PC-9 (cell line): ENCODE data around the gene GPR143.

ENCODE experiments used
- EZH2 ChIP-seq: fragments of 200-600 bp; sonication (generic); IDR thresholded peaks from 2 replicates; pipeline ENCODE4 v1.8.0; 2017; ENCODE audit warnings: antibody characterized with exemption, low read depth
- TF ChIP-seq, protein P1 (sequence below): fragments of 200-600 bp; sonication (generic); conservative IDR thresholded peaks from 2 replicates; pipeline ENCODE4 v1.6.1; 2017; ENCODE audit warnings: mixed run types, antibody characterized with exemption, mild to moderate bottlenecking, moderate library complexity

DNA sequence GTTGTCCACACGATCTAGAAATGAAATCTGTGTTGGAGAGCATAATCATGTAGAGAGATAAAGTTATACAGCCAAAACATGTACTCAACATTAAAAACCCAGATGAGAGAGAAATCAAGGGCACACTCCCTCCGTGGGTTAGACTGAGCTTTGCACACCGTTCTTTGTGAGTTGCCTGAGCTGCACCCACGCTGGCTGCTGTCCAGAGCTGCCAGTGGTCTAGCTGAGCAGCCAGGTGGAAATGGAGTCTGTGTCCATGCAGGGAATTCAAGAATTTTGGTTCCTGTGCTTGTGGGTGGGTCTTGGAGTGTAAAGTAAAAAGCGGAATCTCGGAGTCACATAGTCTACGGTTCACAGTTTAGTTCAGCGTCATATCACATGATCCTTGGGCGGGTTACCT is 84.6 kb downstream of the GPR143 start:
- TF ChIP-seq, protein P1, sequence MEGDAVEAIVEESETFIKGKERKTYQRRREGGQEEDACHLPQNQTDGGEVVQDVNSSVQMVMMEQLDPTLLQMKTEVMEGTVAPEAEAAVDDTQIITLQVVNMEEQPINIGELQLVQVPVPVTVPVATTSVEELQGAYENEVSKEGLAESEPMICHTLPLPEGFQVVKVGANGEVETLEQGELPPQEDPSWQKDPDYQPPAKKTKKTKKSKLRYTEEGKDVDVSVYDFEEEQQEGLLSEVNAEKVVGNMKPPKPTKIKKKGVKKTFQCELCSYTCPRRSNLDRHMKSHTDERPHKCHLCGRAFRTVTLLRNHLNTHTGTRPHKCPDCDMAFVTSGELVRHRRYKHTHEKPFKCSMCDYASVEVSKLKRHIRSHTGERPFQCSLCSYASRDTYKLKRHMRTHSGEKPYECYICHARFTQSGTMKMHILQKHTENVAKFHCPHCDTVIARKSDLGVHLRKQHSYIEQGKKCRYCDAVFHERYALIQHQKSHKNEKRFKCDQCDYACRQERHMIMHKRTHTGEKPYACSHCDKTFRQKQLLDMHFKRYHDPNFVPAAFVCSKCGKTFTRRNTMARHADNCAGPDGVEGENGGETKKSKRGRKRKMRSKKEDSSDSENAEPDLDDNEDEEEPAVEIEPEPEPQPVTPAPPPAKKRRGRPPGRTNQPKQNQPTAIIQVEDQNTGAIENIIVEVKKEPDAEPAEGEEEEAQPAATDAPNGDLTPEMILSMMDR, result no peak
- TF ChIP-seq EZH2, result no peak
